Chondrocyte (in vitro differentiated cells): ENCODE data around the gene OR2Z1. TPM values are rescaled to one million over a fixed set of nuclear protein-coding genes. Genes with fewer than 3 reads are reported as not detected.

Source experiments
- DNase-seq: peaks from one replicate; pipeline ENCODE4 v3.0.0; 2021; ENCODE audit warnings: mixed read lengths, low spot score
- H3K27ac Mint-ChIP-seq: one replicate; pipeline ENCODE4 v1.8.0; 2021; ENCODE audit warnings: mild to moderate bottlenecking, moderate library complexity, mixed read lengths; ENCODE audit not compliant: unreplicated experiment
- H3K27me3 Mint-ChIP-seq: 2 replicates; pipeline ENCODE4 v1.8.0; 2021; ENCODE audit warnings: low read depth, mixed read lengths
- H3K36me3 Mint-ChIP-seq: 2 replicates; pipeline ENCODE4 v1.8.0; 2021; ENCODE audit warnings: low read depth, mixed read lengths
- H3K4me1 Mint-ChIP-seq: 2 replicates; pipeline ENCODE4 v1.8.0; 2021; ENCODE audit warnings: low read depth, mild to moderate bottlenecking, mixed read lengths
- H3K4me3 Mint-ChIP-seq: one replicate; pipeline ENCODE4 v1.8.0; 2021; ENCODE audit warnings: mild to moderate bottlenecking, moderate library complexity, mixed read lengths; ENCODE audit not compliant: unreplicated experiment
- H3K9me3 Mint-ChIP-seq: 2 replicates; pipeline ENCODE4 v1.8.0; 2021; ENCODE audit warnings: low read depth, mixed read lengths
- long read RNA-seq: library from polyadenylated mRNA; stranded (forward); transcript quantifications from one replicate; pipeline ENCODE4 v2.0.0, GENCODE V29; 2021
- total RNA-seq: library from RNA; stranded (reverse); gene quantifications from 3 replicates; pipeline ENCODE4 v1.2.1, GENCODE V29; 2021
- TF ChIP-seq, protein P1 (sequence below): fragments of 200-600 bp; sonication (generic); IDR thresholded peaks from 2 replicates; pipeline ENCODE4 v1.5.0; 2021; ENCODE audit warnings: antibody characterized with exemption, mild to moderate bottlenecking, moderate library complexity

The OR2Z1 gene, protein sequence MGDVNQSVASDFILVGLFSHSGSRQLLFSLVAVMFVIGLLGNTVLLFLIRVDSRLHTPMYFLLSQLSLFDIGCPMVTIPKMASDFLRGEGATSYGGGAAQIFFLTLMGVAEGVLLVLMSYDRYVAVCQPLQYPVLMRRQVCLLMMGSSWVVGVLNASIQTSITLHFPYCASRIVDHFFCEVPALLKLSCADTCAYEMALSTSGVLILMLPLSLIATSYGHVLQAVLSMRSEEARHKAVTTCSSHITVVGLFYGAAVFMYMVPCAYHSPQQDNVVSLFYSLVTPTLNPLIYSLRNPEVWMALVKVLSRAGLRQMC
- total RNA-seq = not detected in 3 replicates
- long read RNA-seq = 0 reads

DNA sequence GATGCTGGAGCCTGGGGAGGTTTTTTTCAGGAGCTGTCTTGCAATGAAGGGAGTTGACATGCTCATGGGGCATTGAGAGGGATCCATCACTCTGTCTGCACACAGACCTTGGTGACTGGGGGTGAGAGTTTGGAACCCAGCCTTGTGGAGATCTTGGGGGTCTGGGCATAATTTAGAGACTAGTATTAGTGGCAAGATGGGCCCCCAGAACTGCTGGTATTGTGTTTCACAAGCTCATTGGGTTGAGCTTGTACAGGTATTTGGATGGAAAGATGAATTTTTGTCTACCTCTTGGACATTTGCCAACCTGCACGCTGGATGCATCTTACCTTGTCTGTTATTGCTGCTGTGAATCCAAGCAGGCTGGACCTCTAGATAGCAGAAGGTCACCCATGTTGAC lies at the start of gene OR2Z1:
Gene OR2Z1, plus strand, starts transcription at position 301 of the 400 bp plus-strand sequence. CDS start 9,395 bp downstream, outside the sequence.
- Mint-ChIP-seq H3K4me3 (no peak within 1 kb of the TSS), H3K27ac (no peak within 1 kb of the TSS), H3K9me3 (peaks cover 15% of the 10 kb centered on the region), H3K4me1 (no peaks in the 10 kb centered on the region), H3K27me3 (no peaks in the 10 kb centered on the region), H3K36me3 (no peaks in the 10 kb centered on the region)
- TF ChIP-seq, protein P1, sequence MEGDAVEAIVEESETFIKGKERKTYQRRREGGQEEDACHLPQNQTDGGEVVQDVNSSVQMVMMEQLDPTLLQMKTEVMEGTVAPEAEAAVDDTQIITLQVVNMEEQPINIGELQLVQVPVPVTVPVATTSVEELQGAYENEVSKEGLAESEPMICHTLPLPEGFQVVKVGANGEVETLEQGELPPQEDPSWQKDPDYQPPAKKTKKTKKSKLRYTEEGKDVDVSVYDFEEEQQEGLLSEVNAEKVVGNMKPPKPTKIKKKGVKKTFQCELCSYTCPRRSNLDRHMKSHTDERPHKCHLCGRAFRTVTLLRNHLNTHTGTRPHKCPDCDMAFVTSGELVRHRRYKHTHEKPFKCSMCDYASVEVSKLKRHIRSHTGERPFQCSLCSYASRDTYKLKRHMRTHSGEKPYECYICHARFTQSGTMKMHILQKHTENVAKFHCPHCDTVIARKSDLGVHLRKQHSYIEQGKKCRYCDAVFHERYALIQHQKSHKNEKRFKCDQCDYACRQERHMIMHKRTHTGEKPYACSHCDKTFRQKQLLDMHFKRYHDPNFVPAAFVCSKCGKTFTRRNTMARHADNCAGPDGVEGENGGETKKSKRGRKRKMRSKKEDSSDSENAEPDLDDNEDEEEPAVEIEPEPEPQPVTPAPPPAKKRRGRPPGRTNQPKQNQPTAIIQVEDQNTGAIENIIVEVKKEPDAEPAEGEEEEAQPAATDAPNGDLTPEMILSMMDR = no peak
- DNase-seq = no peak

DNA sequence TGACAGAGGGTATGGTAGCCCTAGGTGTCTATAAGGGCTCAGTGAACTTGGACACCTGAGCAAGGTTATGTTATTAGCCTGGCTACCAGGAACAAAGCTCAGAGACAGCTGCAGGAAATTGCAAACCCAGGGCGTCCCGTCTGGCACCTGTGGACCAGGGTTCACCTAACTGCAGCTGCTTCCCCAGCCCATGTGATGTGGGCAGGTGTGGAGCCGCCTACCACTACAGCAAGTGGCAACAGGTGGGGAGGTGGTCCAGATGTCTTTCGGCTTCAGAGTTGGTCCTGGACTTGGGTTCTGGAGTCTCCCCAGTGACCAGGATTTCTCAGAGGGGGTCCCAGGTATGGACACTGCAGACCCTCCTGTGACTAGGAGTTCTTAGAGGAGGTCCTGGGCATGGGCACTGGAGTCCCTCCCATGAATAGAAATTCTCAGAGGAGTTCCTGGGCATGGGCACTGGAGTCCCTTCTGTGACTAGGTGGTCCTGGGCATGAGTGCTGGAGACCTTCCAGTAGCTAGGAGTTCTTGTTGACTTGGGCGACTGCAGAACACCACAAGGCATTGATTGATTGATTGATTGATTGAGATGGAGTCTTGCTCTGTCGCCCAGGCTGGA lies 48.0 kb upstream of the OR2Z1 start:
- peaks cover 10% of the 10 kb centered on the region for H3K27me3 Mint-ChIP-seq
- no peak for DNase-seq
- peaks cover 11% of the 10 kb centered on the region for H3K9me3 Mint-ChIP-seq
- H3K36me3 Mint-ChIP-seq = no peaks in the 10 kb centered on the region
- TF ChIP-seq, protein P1 = no peak
- H3K4me1 Mint-ChIP-seq = no peaks in the 10 kb centered on the region
- H3K4me3 Mint-ChIP-seq = no peak overlapping the region
- H3K27ac Mint-ChIP-seq = no peak overlapping the region

DNA sequence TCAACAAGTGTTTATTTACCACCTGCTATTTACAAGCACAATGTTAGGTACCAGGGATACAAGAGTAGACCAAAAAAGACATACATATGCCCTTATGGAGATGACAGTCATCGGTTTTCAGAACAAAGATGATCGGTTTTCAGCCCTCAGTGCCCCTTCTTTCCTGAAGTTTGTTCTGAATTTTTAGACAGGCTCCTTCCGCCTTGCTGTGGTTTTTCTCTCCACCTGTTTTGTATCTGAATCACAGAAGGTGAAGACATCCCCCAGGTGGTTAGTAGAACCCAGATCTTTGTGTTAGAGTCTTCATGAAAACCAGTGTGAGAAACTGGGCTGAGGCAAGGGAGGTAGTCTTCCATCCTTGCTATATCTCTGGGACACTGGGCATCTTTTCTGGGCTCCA lies 46.4 kb upstream of the OR2Z1 start:
- TF ChIP-seq, protein P1 = no peak
- Mint-ChIP-seq H3K27me3 (peaks cover 4% of the 10 kb centered on the region), H3K4me1 (no peaks in the 10 kb centered on the region), H3K4me3 (no peak overlapping the region), H3K9me3 (peaks cover 13% of the 10 kb centered on the region), H3K27ac (no peak overlapping the region), H3K36me3 (no peaks in the 10 kb centered on the region)
- DNase-seq = no peak

DNA sequence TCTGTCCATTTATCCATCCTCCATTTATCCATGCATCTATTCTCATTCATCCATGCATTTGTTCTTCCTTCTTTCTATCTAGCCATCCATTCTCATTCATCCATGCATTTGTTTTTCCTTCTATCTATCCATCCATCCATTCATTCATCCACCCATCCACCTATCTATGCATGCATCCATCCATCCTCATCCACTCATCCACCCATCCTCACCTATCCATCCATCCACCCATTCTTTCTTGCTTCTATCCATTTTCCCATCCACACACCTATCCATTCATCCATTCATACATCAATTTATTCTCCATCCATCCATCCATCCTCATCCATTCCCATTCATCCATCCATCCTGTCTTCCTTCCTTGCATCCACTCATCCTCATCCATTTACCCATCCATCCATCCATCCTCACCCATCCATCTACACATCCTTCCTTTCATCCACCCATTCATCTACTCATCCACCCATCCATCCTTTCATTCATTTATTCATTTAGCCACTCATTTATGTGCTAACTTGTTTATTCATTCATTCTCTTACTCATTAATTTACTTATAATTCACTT lies 43.1 kb upstream of the OR2Z1 start:
- peaks cover 20% of the 10 kb centered on the region for H3K9me3 Mint-ChIP-seq
- H3K36me3 Mint-ChIP-seq = no peaks in the 10 kb centered on the region
- peaks cover 7% of the 10 kb centered on the region for H3K27me3 Mint-ChIP-seq
- H3K27ac Mint-ChIP-seq = no peak overlapping the region
- H3K4me3 Mint-ChIP-seq = no peak overlapping the region
- TF ChIP-seq, protein P1 = no peak
- DNase-seq = no peak
- H3K4me1 Mint-ChIP-seq = no peaks in the 10 kb centered on the region

DNA sequence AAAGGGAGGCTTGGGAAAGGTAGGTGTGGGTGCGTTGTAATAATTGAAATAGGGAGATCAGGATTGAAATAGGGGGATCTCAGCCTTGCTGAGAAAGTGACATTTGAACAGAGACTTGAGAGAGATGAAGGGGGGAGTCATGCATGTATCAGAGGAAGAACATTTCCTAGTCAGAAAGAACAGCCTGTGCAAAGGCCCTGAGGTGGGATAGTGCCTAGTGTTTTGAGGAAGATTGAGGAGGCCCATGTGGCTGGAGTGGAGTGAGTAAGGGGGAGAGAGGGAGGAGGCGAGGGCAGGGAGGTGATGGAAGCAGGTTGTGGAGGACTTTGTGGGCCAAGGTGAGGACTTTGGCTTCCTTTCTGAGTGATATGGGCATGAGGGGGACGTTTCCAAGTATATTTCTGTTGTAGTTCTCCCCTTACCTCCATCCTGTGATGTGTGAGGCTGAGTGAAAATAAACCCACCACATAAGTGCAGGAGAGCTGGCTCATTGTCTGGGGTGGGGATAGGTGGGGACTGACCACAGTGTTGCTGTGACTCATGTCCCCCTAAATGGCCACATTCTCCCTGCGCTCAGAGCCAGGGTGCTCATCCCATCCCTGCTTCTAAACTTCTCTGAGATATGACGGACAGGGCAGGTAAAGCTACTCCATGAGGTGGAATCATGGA lies 40.6 kb upstream of the OR2Z1 start:
- Mint-ChIP-seq H3K27ac (no peak overlapping the region), H3K27me3 (peaks cover 5% of the 10 kb centered on the region), H3K4me3 (no peak overlapping the region), H3K4me1 (no peaks in the 10 kb centered on the region), H3K9me3 (peaks cover 18% of the 10 kb centered on the region), H3K36me3 (no peaks in the 10 kb centered on the region)
- TF ChIP-seq, protein P1 = no peak
- DNase-seq = no peak
